Measurements from ENCODE around the gene RNF181.

The RNF181 gene

DNA sequence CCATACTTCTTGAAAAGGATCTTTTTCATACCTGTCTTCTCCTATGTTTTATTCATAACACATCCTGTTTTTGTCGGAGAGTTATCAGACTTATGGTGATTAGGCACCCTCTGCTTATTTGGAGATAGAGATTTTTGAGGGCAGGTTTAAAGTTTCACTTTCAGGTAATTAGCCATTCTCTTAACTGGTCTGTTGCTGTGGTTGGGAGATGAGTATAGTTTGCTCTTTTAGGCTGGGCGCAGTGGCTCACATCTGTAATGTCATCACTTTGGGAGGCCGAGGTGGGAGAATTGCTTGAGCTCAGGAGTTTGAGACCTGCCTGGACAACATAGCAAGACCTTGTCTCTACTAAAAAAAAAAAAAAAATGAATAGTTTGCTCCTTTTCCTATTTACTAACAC is 47.2 kb downstream of the RNF181 start:
- H3K4me3 ChIP-seq (ENCODE audit: low read length), result no peak overlapping the region
- no peak for TF ChIP-seq ZNF274 (IDR thresholded peaks at IDR 0.05; ENCODE audit: low read depth, low read length)

DNA sequence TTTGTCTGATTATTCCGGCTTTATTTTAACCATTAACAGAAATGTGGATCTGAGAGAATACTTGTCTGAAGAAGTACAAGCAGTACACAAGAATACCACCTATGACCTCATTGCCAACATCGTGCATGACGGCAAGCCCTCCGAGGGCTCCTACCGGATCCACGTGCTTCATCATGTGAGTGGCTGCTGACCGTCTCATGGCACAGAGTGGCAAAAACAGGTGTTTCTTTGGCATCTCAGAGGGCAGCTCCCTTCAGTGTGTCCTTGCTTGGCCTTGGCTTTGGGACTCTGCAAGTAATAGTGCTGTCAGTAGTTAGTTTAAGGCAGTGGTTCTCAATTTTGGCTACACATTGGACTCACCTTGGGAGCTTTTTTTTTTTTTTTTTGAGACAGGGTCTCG is 49.4 kb downstream of the RNF181 start:
- H3K4me3 ChIP-seq (ENCODE audit: low read length), result no peak overlapping the region
- no peak for TF ChIP-seq ZNF274 (IDR thresholded peaks at IDR 0.05; ENCODE audit: low read depth, low read length)

DNA sequence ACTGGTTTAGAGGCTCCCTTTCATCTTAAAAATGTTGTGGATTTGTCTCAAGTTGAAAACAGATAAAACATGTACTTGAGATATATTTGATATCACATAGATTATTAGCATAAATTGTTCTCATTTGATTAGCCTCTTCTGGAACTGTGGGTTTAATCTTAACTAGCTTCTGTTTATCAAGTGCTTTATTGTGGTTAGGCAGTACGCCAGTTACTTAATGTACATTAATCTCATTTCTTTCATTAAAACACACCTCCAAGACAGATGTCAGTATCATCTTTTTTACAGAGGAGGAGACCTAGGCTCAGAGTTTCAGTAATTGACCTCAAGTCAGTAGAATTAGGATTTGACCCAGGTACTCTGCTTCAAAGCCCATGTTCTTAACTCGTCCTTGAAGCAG is 50.6 kb downstream of the RNF181 start:
- H3K4me3 ChIP-seq (ENCODE audit: low read length), result no peak overlapping the region
- TF ChIP-seq ZNF274 (IDR thresholded peaks at IDR 0.05; ENCODE audit: low read depth, low read length), result no peak
